Mesenchymal stem cell (in vitro differentiated cells and primary cell): ENCODE measurements around the gene GLT1D1.

Experiments
- DNase-seq: peaks from one replicate; pipeline ENCODE4 v3.0.0-alpha.2; 2013
- H2AFZ ChIP-seq: one replicate; pipeline ENCODE4 v1.6.1; 2013; ENCODE audit warnings: low read depth, mild to moderate bottlenecking, control low read depth, inconsistent platforms, low read length, moderate library complexity
- H2AK5ac ChIP-seq: 2 replicates; pipeline ENCODE4 v1.6.1; 2013; ENCODE audit warnings: low read length, moderate library complexity, mild to moderate bottlenecking, inconsistent platforms; ENCODE audit not compliant: severe bottlenecking
- H2BK120ac ChIP-seq: one replicate; pipeline ENCODE4 v1.6.1; 2013; ENCODE audit warnings: low read depth, mild to moderate bottlenecking, inconsistent platforms, low read length, moderate library complexity
- H2BK12ac ChIP-seq, 2 experiments: one replicate each; pipeline ENCODE4 v1.6.1; 2013; ENCODE audit warnings: inconsistent platforms in 2 of 2, low read length in 2 of 2, mild to moderate bottlenecking in 2 of 2, moderate library complexity in 2 of 2, control low read depth in 1 of 2
- H2BK15ac ChIP-seq: one replicate; pipeline ENCODE4 v1.6.1; 2013; ENCODE audit warnings: mild to moderate bottlenecking, low read depth, inconsistent platforms; ENCODE audit not compliant: poor library complexity, severe bottlenecking
- H2BK5ac ChIP-seq: 2 replicates; pipeline ENCODE4 v1.6.1; 2013; ENCODE audit warnings: low read depth, mild to moderate bottlenecking, low read length, control low read depth, inconsistent platforms; ENCODE audit not compliant: poor library complexity, severe bottlenecking
- H3K14ac ChIP-seq, 2 experiments: one replicate each; pipeline ENCODE4 v1.6.1; 2013; ENCODE audit warnings: inconsistent platforms in 2 of 2, low read length in 2 of 2, control low read depth in 1 of 2, mild to moderate bottlenecking in 1 of 2, moderate library complexity in 1 of 2
- H3K18ac ChIP-seq, 2 experiments: one replicate each; pipeline ENCODE4 v1.6.1; 2013; ENCODE audit warnings: inconsistent platforms in 2 of 2, low read length in 2 of 2, control low read depth in 1 of 2, low read depth in 1 of 2, mild to moderate bottlenecking in 1 of 2
- H3K23ac ChIP-seq, 2 experiments: one replicate each; pipeline ENCODE4 v1.6.1; 2013; ENCODE audit warnings: inconsistent platforms in 2 of 2, low read length in 2 of 2, mild to moderate bottlenecking in 2 of 2, moderate library complexity in 2 of 2, control low read depth in 1 of 2
- H3K27ac ChIP-seq: 2 replicates; pipeline ENCODE4 v1.5.1; 2013; ENCODE audit warnings: mild to moderate bottlenecking, moderate library complexity, low read length, control low read depth, inconsistent platforms; ENCODE audit not compliant: poor library complexity, severe bottlenecking
- H3K27me3 ChIP-seq, 2 experiments: 2 replicates each; pipeline versions ENCODE4 v1.6.1 to v1.7.0; 2013; ENCODE audit warnings: low read length in 2 of 2, mild to moderate bottlenecking in 2 of 2, moderate library complexity in 2 of 2, control low read depth in 1 of 2, inconsistent platforms in 1 of 2; ENCODE audit not compliant: control insufficient read depth in 1 of 2, insufficient read depth in 1 of 2
- H3K36me3 ChIP-seq, 2 experiments: 2 replicates each; pipeline versions ENCODE4 v1.6.1 to v1.7.0; 2013; ENCODE audit warnings: low read length in 2 of 2, control low read depth in 1 of 2, inconsistent platforms in 1 of 2, low read depth in 1 of 2, mild to moderate bottlenecking in 1 of 2; ENCODE audit not compliant: insufficient read depth in 2 of 2, control insufficient read depth in 1 of 2
- H3K4ac ChIP-seq, 2 experiments: one replicate each; pipeline ENCODE4 v1.6.1; 2013; ENCODE audit warnings: inconsistent platforms in 2 of 2, low read length in 2 of 2, mild to moderate bottlenecking in 2 of 2, moderate library complexity in 2 of 2, control low read depth in 1 of 2, low read depth in 1 of 2
- H3K4me1 ChIP-seq: 2 replicates; pipeline ENCODE4 v1.6.1; 2013; ENCODE audit warnings: low read depth, low read length, control low read depth; ENCODE audit not compliant: control insufficient read depth, insufficient read depth
- H3K4me2 ChIP-seq: 2 replicates; pipeline ENCODE4 v1.6.1; 2013; ENCODE audit warnings: low read length, mild to moderate bottlenecking, inconsistent platforms; ENCODE audit not compliant: poor library complexity, severe bottlenecking
- H3K4me3 ChIP-seq, 2 experiments: 2 replicates each; pipeline versions ENCODE4 v1.5.1 to v1.7.0; 2013; ENCODE audit warnings: low read length in 2 of 2, mild to moderate bottlenecking in 2 of 2, control low read depth in 1 of 2, low read depth in 1 of 2; ENCODE audit not compliant: insufficient read depth in 1 of 2
- H3K79me1 ChIP-seq: replicated peaks from 2 replicates; pipeline ENCODE4 v1.6.1; 2013; ENCODE audit warnings: mild to moderate bottlenecking, control low read depth, low read length, inconsistent platforms; ENCODE audit not compliant: poor library complexity, severe bottlenecking
- H3K9ac ChIP-seq: 2 replicates; pipeline ENCODE4 v1.7.0; 2013; ENCODE audit warnings: mild to moderate bottlenecking, low read length, moderate library complexity
- H3K9me3 ChIP-seq: 2 replicates; pipeline ENCODE4 v1.7.0; 2013; ENCODE audit warnings: mild to moderate bottlenecking, low read length; ENCODE audit not compliant: control insufficient read depth
- H4K8ac ChIP-seq: one replicate; pipeline ENCODE4 v1.6.1; 2013; ENCODE audit warnings: inconsistent platforms, mild to moderate bottlenecking, low read length, moderate library complexity
- H4K91ac ChIP-seq: one replicate; pipeline ENCODE4 v1.6.1; 2013; ENCODE audit warnings: mild to moderate bottlenecking, low read length, inconsistent platforms
- WGBS: methylation state at CpG from one replicate; pipeline ENCODE4 v1.1.7; 2013; ENCODE audit warnings: mixed read lengths; 5-methylcytosine and 5-hydroxymethylcytosine counted together

The GLT1D1 gene

GRCh38 chr12:128911861-128912260, 58.6 kb downstream of the GLT1D1 start:
- Histone ChIP-seq H3K4ac (no peak overlapping the region), H3K18ac (no peak overlapping the region), H3K27me3 (no peaks in the 10 kb centered on the region), H3K14ac (no peak overlapping the region), H2BK5ac (no peak overlapping the region), H2BK12ac (no peak overlapping the region), H4K8ac (no peak overlapping the region), H3K23ac (no peak overlapping the region), H3K4me2 (no peak overlapping the region), H3K27ac (no peak overlapping the region), H3K9ac (no peak overlapping the region), H3K4me3 (no peak overlapping the region), H2AK5ac (no peak overlapping the region), H3K79me1 (no peaks in the 10 kb centered on the region), H2BK15ac (no peak overlapping the region), H4K91ac (no peak overlapping the region), H2AFZ (no peak overlapping the region), H3K9me3 (no peaks in the 10 kb centered on the region), H3K4me1 (no peaks in the 10 kb centered on the region), H3K36me3 (no peaks in the 10 kb centered on the region), H2BK120ac (no peak overlapping the region)
- 68% methylated on average over 5 of the region's 5 CpGs for whole genome bisulfite sequencing
- no peak for DNase-seq

GRCh38 chr12:128914908-128915563, 61.8 kb downstream of the GLT1D1 start:
- Histone ChIP-seq H3K4me1 (no peaks in the 10 kb centered on the region), H3K36me3 (no peaks in the 10 kb centered on the region), H3K4ac (no peak overlapping the region), H2AFZ (no peak overlapping the region), H3K14ac (no peak overlapping the region), H3K9ac (no peak overlapping the region), H3K27ac (no peak overlapping the region), H2BK5ac (no peak overlapping the region), H3K4me2 (no peak overlapping the region), H3K9me3 (no peaks in the 10 kb centered on the region), H2AK5ac (no peak overlapping the region), H2BK120ac (no peak overlapping the region), H4K91ac (no peak overlapping the region), H3K79me1 (no peaks in the 10 kb centered on the region), H3K4me3 (no peak overlapping the region), H3K18ac (no peak overlapping the region), H3K27me3 (no peaks in the 10 kb centered on the region), H3K23ac (no peak overlapping the region), H2BK12ac (no peak overlapping the region), H2BK15ac (no peak overlapping the region), H4K8ac (no peak overlapping the region)
- no peak for DNase-seq
- WGBS: 84% methylated on average over 10 of the region's 11 CpGs

- H4K8ac ChIP-seq: no peak overlapping the region
- H2BK15ac ChIP-seq: no peak overlapping the region
- no peak overlapping the region for H4K91ac ChIP-seq
- no peak overlapping the region for H3K4ac ChIP-seq
- H2AFZ ChIP-seq: no peak overlapping the region
- H3K23ac ChIP-seq: no peak overlapping the region
- H3K4me2 ChIP-seq: no peak overlapping the region
- no peak overlapping the region for H3K4me3 ChIP-seq
- no peaks in the 10 kb centered on the region for H3K4me1 ChIP-seq
- no peaks in the 10 kb centered on the region for H3K36me3 ChIP-seq
- H2AK5ac ChIP-seq: no peak overlapping the region
- H2BK12ac ChIP-seq: no peak overlapping the region
- no peak overlapping the region for H2BK5ac ChIP-seq
- no peaks in the 10 kb centered on the region for H3K79me1 ChIP-seq
- H2BK120ac ChIP-seq: no peak overlapping the region
- H3K27ac ChIP-seq: no peak overlapping the region
- H3K18ac ChIP-seq: no peak overlapping the region
- no peak for DNase-seq
- no peak overlapping the region for H3K9ac ChIP-seq
- H3K9me3 ChIP-seq: no peaks in the 10 kb centered on the region
- H3K14ac ChIP-seq: no peak overlapping the region
- H3K27me3 ChIP-seq: no peaks in the 10 kb centered on the region
- 90% methylated on average over 3 of the region's 4 CpGs for WGBS
Measured at GRCh38 chr12:128916425-128916824, 63.1 kb downstream of the GLT1D1 start.

GRCh38 chr12:128918481-128919260, 65.4 kb downstream of the GLT1D1 start:
- no peak for DNase-seq
- no peak overlapping the region for H2AK5ac ChIP-seq
- H3K4me3 ChIP-seq: no peak overlapping the region
- H3K9ac ChIP-seq: no peak overlapping the region
- H4K8ac ChIP-seq: no peak overlapping the region
- H3K23ac ChIP-seq: no peak overlapping the region
- no peaks in the 10 kb centered on the region for H3K4me1 ChIP-seq
- no peak overlapping the region for H2BK120ac ChIP-seq
- H3K4ac ChIP-seq: no peak overlapping the region
- no peaks in the 10 kb centered on the region for H3K79me1 ChIP-seq
- H3K27me3 ChIP-seq: no peaks in the 10 kb centered on the region
- no peak overlapping the region for H2BK12ac ChIP-seq
- no peak overlapping the region for H3K14ac ChIP-seq
- H4K91ac ChIP-seq: no peak overlapping the region
- H3K4me2 ChIP-seq: no peak overlapping the region
- no peaks in the 10 kb centered on the region for H3K9me3 ChIP-seq
- H3K27ac ChIP-seq: no peak overlapping the region
- no peak overlapping the region for H3K18ac ChIP-seq
- WGBS: 44% methylated on average over 11 of the region's 13 CpGs
- H3K36me3 ChIP-seq: no peaks in the 10 kb centered on the region
- H2AFZ ChIP-seq: peak overlapping the region; percentile 32
- H2BK15ac ChIP-seq: no peak overlapping the region
- H2BK5ac ChIP-seq: no peak overlapping the region
